ENCODE measurements around the gene TLE6.
"Not testable (repeated sequence)": the region's sequence is repeated elsewhere in the genome, so short reads cannot be mapped to it uniquely, and the experiment has no call there.

The TLE6 gene

GRCh38 chr19:2974342-2975041 is 2.9 kb upstream of the TLE6 start:
- no peak for DNase-seq

- DNase-seq = no peak
Observed at GRCh38 chr19:2976609-2977000, 759 bp upstream of the TLE6 start.

DNA sequence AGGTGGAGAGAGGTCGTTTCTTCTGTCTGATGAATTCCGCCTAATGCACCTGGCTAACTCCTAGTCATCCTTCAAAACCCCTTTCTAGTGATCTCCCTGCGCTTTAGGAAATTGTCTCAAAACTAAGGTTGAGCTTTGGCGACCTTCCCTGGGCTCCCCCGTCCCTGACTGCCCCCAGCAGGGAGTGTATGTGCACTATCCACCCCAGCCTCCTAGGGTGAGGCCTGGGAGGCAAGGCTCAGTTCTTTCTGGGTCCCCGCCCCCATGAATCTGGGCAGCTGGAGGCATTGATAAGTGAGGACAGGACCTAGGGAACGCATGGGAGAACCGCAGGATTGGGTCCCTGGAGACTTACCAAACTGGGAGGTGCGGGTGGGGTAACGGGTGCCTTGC is 378 bp downstream of the TLE6 start:
- DNase-seq = no peak

DNA sequence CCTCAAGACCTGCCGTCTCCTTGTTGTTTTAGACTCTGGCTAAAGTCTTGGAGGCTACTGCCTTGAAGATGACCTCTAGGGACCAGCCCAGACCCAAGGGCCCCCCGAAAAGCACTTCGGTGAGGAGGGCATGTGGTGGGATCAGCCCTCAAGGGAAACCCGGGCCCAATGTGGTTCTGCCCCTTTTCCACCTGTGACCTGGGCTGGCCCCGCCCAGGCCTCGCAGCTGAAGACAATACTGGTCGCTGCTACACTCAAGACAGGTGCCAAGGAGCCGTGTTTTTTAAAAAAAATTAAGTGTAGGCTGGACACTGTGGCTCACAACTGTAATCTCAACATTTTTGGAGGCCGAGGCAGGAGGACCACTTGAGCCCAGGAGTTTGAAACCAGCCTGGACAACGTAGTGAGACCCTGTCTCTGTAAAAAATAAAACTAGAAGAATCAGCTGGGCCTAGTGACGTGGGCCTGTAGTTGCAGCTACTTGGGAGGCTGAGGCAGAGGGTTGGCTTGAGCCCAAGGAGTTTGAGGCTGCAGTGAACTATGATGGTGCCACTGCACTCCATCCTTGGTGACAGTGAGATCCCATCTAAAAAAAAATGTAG is 903 bp downstream of the TLE6 start:
- no peak for DNase-seq

DNA sequence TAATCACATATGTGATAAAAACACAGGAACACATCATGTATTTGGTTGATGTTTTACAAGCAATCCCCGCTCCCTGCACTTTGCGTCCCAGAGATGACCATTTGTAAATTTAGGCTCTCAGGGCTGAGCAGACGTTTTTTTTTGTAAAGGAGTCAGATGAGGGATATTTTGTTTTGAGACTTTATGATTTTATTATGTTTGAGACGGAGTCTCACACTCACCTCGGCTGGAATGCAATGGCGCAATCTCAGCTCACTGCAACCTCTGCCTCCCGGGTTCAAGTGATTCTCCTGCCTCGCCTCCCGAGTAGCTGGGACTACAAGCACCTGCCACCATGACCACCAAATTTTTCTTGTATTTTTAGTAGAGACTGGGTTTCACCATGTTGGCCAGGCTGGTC is 1.4 kb downstream of the TLE6 start:
- DNase-seq = no peak

- no peak for DNase-seq
Observed at GRCh38 chr19:2981898-2982297, 4.5 kb downstream of the TLE6 start.

DNA sequence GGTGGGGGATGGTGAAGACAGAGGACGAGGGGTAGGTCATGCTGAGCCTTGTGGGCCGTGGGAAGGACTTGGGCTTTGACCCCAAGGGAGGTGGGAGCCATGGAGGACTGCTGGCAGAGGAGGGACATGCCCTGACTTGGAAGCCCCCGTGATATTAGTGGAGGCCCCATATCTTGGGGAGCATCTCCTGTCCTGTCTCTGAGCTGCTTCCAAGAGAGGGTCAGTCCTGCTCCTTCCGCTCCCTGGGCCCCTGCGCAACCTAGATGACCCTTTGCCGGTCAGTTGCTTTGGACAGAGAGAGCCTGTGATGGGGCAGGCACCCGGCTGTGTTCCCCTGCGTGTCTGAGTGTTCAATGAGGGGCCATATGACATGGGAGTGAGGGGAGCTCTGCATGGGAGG is 5.2 kb downstream of the TLE6 start:
- no peak for DNase-seq

DNA sequence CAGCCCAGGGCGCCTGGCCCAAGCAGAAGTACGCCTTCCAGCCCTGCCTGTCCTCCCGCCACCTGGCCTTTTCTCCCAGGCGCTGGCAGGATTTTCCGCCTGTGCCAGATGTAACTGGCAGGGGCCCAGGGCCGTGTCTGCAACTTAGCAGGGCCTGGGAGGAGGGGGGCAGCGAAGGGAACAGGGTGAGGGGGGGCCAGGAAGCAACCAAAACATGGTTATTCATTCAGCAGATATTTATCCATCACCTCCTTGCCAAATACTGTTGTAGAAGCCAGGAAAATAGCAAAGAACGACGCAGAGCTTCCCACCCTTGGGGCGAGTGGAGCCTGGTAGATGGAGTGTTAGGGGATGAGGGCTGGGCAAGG is 5.6 kb downstream of the TLE6 start:
- peak; percentile 78 for DNase-seq

GRCh38 chr19:2983351-2984214 is 6.2 kb downstream of the TLE6 start:
- peak; percentile 99 for DNase-seq

DNA sequence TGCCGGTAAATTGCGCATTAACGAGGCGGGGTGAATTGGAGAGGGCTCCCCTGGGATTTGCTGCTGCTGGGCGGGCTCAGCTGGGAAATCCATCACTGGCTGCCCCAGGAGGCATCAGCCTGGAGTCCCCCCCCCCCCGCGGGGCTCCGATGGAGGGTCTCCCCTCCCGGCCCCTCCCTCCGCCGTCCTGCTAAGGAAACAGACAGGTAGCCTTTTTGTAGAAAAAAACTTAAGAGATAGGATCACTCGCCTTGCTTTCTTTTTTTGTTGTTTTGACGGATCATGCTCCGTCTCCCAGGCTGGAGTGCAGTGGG is 6.8 kb downstream of the TLE6 start:
- DNase-seq = no peak

GRCh38 chr19:2986951-2987524 is 9.7 kb downstream of the TLE6 start:
- no peak for DNase-seq

DNA sequence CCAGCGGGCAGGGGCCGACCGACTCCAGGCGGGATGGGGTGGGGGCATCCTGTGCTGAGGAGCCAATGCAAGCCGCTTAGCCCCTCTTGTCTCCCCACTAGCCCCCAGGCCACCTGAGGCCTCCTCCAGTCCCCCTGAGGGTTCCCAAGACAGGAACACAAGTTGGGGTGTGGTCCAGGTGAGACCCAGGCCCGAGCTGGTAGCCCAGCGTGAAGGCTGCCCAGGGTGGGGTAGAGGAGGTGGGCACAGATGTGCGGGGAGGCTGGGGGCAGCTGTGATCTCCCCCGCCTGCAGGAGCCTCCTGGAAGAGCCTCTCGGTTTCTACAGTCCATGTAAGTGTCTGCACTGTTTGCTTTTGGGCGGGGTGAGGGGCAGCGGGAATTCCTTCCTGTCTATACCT is 10.4 kb downstream of the TLE6 start:
- DNase-seq = no peak

DNA sequence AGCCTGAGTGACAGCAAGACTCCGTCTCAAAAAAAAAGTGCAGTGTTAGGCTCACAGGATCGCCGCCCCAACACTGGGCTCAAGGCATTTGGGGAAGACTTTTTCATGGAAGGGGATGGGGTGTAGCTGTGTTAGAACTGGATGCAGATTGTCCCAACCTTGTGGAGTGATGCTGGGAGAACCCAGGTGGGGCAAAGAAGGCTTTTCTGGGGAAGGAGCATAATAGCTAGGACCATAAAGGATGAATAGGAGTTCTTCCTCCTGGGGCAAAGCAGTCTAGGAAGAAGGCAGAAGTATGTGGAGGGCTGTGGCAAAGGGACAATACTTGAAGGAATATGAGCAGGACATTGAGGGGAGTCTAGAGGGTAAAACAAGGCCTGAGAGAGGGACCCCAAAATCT is 11.2 kb downstream of the TLE6 start:
- no peak for DNase-seq

DNA sequence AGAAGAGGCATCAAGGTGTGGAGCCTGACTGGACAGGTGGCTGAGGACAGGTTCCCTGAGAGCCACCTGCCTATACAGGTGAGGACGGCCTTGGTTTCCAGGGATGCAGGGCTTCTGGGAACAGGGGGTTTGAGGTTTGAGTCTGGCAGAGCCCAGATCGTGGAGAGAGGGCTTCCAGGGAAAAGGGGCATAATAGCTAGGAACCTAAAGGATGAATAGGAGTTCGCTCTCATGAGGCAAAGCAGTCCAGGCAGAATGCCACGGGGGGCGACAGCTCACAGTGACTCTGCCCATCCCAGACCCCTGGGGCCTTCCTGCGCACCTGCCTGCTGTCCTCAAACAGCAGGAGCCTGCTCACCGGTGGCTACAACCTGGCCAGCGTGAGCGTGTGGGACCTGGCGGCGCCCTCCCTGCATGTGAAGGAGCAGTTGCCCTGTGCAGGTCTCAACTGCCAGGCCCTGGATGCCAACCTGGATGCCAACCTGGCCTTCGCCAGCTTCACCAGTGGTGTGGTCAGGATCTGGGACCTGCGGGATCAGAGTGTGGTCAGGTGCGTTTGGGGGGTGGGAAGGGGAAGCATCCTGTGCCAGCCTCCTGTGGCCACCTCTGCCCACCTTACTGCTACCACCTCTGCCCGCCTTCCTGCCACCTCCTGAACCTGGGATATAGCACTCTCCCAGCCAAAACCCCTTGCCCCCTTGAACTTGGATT is 12.0 kb downstream of the TLE6 start:
- DNase-seq = no peak

DNA sequence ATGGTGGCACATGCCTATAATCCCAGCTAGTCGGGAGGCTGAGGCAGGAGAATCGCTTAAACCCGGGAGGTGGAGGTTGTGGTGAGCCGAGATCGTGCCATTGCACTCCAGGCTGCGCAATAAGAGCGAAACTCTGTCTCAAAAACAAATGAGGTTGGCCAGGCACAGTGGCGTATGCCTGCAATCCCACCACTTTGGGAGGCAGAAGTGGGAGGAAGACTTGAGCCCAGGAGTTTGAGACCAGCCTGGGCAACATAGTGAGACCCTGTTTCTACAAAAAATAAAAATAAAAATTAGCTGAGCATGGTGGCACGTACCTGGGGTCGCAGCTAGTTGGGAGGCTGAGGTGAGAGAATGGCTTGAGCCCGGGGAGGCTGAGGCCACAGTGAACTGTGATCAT is 15.0 kb downstream of the TLE6 start:
- not testable (repeated sequence) for DNase-seq

GRCh38 chr19:2992958-2993357 is 15.6 kb downstream of the TLE6 start:
- DNase-seq = peak; percentile 60

DNA sequence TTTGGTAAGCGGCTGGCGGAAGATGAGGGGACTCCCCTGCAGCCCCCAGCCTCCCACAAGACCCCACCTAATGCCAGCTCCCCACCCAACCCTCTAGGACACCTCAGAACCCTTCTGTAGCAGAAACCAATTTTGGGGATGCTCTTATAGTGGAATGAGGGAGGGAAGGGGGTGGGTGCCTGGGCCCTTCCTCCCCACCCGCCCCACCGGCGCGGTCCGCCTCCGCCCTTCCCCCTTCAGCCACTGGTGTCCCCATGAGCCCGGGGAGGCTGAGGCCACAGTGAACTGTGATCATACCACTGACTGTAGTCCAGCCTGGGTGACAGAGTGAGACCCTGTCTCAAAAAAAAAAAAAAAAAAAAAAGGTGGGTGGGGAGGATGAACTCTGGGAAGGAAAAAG is 16.2 kb downstream of the TLE6 start:
- no peak for DNase-seq

GRCh38 chr19:2994588-2995131 is 17.3 kb downstream of the TLE6 start:
- no peak for DNase-seq

- no peak for DNase-seq
Observed at GRCh38 chr19:2997720-2998119, 20.4 kb downstream of the TLE6 start.

DNA sequence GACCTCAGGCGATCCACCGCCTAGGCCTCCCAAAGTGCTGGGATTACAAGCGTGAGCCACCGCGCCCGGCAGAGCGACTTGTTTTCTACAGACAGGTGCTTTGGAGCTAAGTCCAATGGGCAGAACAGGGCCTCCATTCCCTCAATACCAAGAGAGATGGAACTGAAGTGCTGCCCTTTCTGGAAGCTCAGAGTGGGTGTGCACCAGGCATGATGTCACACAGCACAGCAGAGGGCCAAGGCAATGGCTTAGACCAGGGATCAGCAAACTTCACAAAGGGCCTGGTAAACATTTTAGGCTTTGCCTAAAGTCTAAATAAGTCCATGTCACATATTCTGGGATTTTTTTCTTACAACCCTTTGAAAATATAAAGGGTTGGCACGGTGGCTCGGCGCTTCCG is 21.3 kb downstream of the TLE6 start:
- DNase-seq = no peak

DNA sequence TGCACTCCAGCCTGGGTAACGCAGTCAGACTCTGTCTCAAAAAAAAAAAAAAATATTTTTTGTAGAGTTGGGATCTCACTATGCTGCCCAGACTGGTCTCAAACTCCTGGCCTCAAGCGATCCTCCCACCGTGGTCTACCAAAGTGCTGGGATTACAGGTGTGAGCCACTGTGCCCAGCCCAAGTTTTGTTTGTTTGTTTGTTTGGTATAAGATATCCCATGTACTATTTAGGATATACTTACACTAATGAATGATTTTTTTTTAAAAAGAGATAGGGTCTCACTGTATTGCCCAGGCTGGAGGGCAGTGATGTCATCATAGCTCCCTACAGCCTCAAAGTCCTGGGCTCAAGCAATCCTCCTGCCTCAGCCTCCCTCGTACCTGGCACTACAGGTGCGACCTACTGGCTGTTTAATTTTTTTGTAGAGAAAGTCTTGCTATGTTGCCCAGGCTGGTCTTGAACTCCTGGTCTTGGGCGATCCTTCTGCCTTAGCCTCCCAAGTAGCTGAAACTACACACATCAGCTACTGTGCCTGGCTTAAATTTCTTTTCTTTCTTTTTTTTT is 24.0 kb downstream of the TLE6 start:
- no peak for DNase-seq

DNA sequence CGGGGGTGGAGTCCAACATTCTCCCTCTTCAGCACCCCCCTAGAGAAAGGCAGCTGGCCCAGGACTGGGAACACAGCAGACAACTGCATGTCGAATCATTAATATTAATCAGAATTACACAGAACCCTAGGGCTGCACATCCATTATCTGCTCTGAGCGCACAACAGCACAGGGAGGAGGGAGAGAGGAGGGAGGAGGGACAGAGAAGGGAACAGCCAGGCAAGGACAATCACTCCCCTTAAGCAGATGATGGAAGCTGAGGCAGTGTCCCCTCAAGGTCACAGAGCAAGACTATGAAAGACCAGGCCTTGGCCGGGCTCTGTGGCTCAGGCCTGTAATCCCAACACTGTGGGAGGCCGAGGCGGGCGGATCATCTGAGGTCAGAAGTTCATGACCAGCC is 25.7 kb downstream of the TLE6 start:
- DNase-seq = no peak

- DNase-seq = no peak
Observed at GRCh38 chr19:3004522-3004921, 27.2 kb downstream of the TLE6 start.

Measured in NCI-H1436 (cell line).